Endothelial cell of umbilical vein (primary cell): ENCODE measurements around the gene NFIL3. TPM values are rescaled to one million over a fixed set of nuclear protein-coding genes. Genes with fewer than 3 reads are reported as not detected.

Source experiments
- BruUV-seq: library from RNA; stranded (reverse); fragments of 400-500 nt; replicated peaks from 2 replicates; lab custom pipeline; 2021; lab: Mats Ljungman, UMichigan
- CTCF ChIA-PET: fragments of 300-600, 350-600 bp; sonication (Branson Sonifier 250); formaldehyde crosslinking; loops from one replicate; lab custom pipeline; 2021; ENCODE audit warnings: antibody characterized with exemption, inconsistent platforms; lab: Charles Lee
- POLR2A ChIA-PET: fragments of 300-600, 350-600 bp; sonication (Branson Sonifier 250); formaldehyde crosslinking; loops from one replicate; lab custom pipeline; 2021; ENCODE audit warnings: antibody characterized with exemption, inconsistent platforms; lab: Charles Lee
- DNase-seq: peaks from one replicate; pipeline ENCODE4 v3.0.0-alpha.2; 2011; ENCODE audit warnings: low read depth, low spot score
- FAIRE-seq: peaks from 2 replicates; lab custom pipeline; 2011; peaks lifted over from hg19 to GRCh38; lab: Jason Lieb, UNC
- H2AFZ ChIP-seq: 2 replicates; pipeline ENCODE4 v1.6.0; 2012; ENCODE audit warnings: low read depth, low read length, control low read depth, inconsistent platforms
- H3K27ac ChIP-seq: 2 replicates; pipeline ENCODE4 v1.5.1; 2011; ENCODE audit warnings: low read depth, mild to moderate bottlenecking, control low read depth, low read length, moderate library complexity; ENCODE audit not compliant: insufficient read depth
- H3K27me3 ChIP-seq, 2 experiments: 2 replicates each; pipeline versions ENCODE4 v1.6.0 to v1.6.1; 2011; ENCODE audit warnings: low read length in 2 of 2, mixed read lengths in 1 of 2; ENCODE audit not compliant: control insufficient read depth in 2 of 2, insufficient read depth in 2 of 2
- H3K36me3 ChIP-seq, 2 experiments: 2 replicates in 1 of 2; 3 replicates in 1 of 2; pipeline ENCODE4 v1.5.1; 2011; ENCODE audit warnings: low read length in 2 of 2, mild to moderate bottlenecking in 1 of 2, moderate library complexity in 1 of 2; ENCODE audit not compliant: control insufficient read depth in 2 of 2, insufficient read depth in 2 of 2; ENCODE audit errors: extremely low read depth in 1 of 2
- H3K4me1 ChIP-seq: 3 replicates; pipeline ENCODE4 v1.5.1; 2011; ENCODE audit warnings: mild to moderate bottlenecking, low read length; ENCODE audit not compliant: control insufficient read depth, insufficient read depth; ENCODE audit errors: extremely low read depth
- H3K4me2 ChIP-seq: 2 replicates; pipeline ENCODE4 v1.6.1; 2011; ENCODE audit warnings: low read length, control low read depth, mixed read lengths; ENCODE audit not compliant: insufficient read depth
- H3K4me3 ChIP-seq, 3 experiments: fragments of 200-600 bp in 1 of 3; sonication (generic), shearing (Covaris generic) in 1 of 3; replicated peaks in 1 of 3; 2 replicates each; pipeline ENCODE4 v1.5.1; 2011 to 2016; ENCODE audit warnings: control low read depth in 3 of 3, low read length in 3 of 3, mild to moderate bottlenecking in 2 of 3, inconsistent platforms in 1 of 3, low read depth in 1 of 3, moderate library complexity in 1 of 3; ENCODE audit not compliant: insufficient read depth in 1 of 3
- H3K79me2 ChIP-seq: 2 replicates; pipeline ENCODE4 v1.6.0; 2012; ENCODE audit warnings: low read length, inconsistent platforms; ENCODE audit not compliant: control insufficient read depth, insufficient read depth
- H3K9ac ChIP-seq: replicated peaks from 2 replicates; pipeline ENCODE3; 2011; ENCODE audit warnings: low read length, control low read depth; ENCODE audit not compliant: insufficient read depth; ENCODE audit errors: extremely low read depth
- H3K9me1 ChIP-seq: replicated peaks from 3 replicates; pipeline ENCODE4 v1.6.0; 2011; ENCODE audit warnings: mild to moderate bottlenecking, low read length; ENCODE audit not compliant: control insufficient read depth, insufficient read depth; ENCODE audit errors: extremely low read depth
- H3K9me3 ChIP-seq: replicated peaks from 2 replicates; pipeline ENCODE4 v1.5.1; 2012; ENCODE audit warnings: low read length, inconsistent platforms; ENCODE audit not compliant: control insufficient read depth, insufficient read depth
- H4K20me1 ChIP-seq: replicated peaks from 2 replicates; pipeline ENCODE3; 2011; ENCODE audit warnings: mild to moderate bottlenecking, low read length; ENCODE audit not compliant: control insufficient read depth, insufficient read depth; ENCODE audit errors: extremely low read depth
- EZH2 ChIP-seq: IDR thresholded peaks from 2 replicates; pipeline ENCODE4 v1.6.1; 2012; ENCODE audit warnings: borderline replicate concordance, low read depth, mild to moderate bottlenecking, moderate library complexity, low read length, inconsistent platforms; ENCODE audit not compliant: severe bottlenecking
- FOS ChIP-seq: IDR thresholded peaks from 2 replicates; pipeline ENCODE4 v1.6.1; 2011; ENCODE audit warnings: mild to moderate bottlenecking, low read length, moderate library complexity, borderline replicate concordance; ENCODE audit not compliant: insufficient read depth
- GATA2 ChIP-seq: IDR thresholded peaks from 2 replicates; pipeline ENCODE4 v1.7.0; 2011; ENCODE audit warnings: low read depth, mild to moderate bottlenecking, moderate library complexity, mixed read lengths, low read length; ENCODE audit not compliant: insufficient read length, insufficient read depth
- JUN ChIP-seq: IDR thresholded peaks from 2 replicates; pipeline ENCODE4 v1.6.1; 2011; ENCODE audit warnings: borderline replicate concordance, low read depth; ENCODE audit not compliant: insufficient read length, insufficient read depth
- MAX ChIP-seq: IDR thresholded peaks from 2 replicates; pipeline ENCODE4 v1.6.1; 2011; ENCODE audit not compliant: insufficient read depth, insufficient read length
- MYC ChIP-seq: IDR thresholded peaks from one replicate; pipeline ENCODE4 v1.6.1; 2011; ENCODE audit warnings: mild to moderate bottlenecking, low read depth, low read length
- POLR2A ChIP-seq: IDR thresholded peaks from 2 replicates; pipeline ENCODE4 v1.6.1; 2012; ENCODE audit warnings: low read depth, mild to moderate bottlenecking, control low read depth, low read length
- POLR2AphosphoS5 ChIP-seq: IDR thresholded peaks from 2 replicates; pipeline ENCODE4 v1.6.1; 2012; ENCODE audit warnings: low read depth, mild to moderate bottlenecking, control low read depth, low read length, moderate library complexity; ENCODE audit not compliant: insufficient read depth
- dilution Hi-C: fragments of 300-500 bp; cut with MboI; formaldehyde crosslinking; loops from one replicate; pipeline ENCODE4 v1.15.0; 2019; ENCODE audit warnings: low sequenced_read_pairs; ENCODE audit not compliant: extremely low pct_ligation_motif_present
- intact Hi-C: fragments of 100-400 bp; cut with micrococcal nuclease; formaldehyde crosslinking; loops from one replicate; pipeline ENCODE4 v1.10.0; 2022
- polyA plus RNA-seq, 4 experiments: library from polyadenylated mRNA; depleted of rRNA in 3 of 4; stranded (reverse) in 3 of 4; unstranded in 1 of 4; fragments of >200 nt; gene quantifications; 2 replicates each; pipeline versions ENCODE4 v1.2.1 to v1.2.3, GENCODE V29; 2011 to 2012; ENCODE audit warnings: missing spikeins in 1 of 4
- total RNA-seq: library from RNA; stranded (reverse); gene quantifications from 2 replicates; pipeline ENCODE4 v1.2.3, GENCODE V29; 2021
- TF ChIP-seq, protein P1 (sequence below), 2 donors: IDR thresholded peaks; 1 replicate in 1 of 2; 2 replicates in 1 of 2; pipeline ENCODE4 v1.5.1; 2011; ENCODE audit warnings: low read length in 2 of 2, mild to moderate bottlenecking in 2 of 2, moderate library complexity in 2 of 2, control low read depth in 1 of 2, inconsistent platforms in 1 of 2, low read depth in 1 of 2; ENCODE audit not compliant: insufficient read depth in 1 of 2; ENCODE audit errors: extremely low read depth in 1 of 2

NFIL3 gene
- total and polyA plus RNA-seq, 2 donors (not counting 3 experiments of a cell fraction or from before 2014, with no cell fraction given) = 2.9 to 10.5 TPM

DNA sequence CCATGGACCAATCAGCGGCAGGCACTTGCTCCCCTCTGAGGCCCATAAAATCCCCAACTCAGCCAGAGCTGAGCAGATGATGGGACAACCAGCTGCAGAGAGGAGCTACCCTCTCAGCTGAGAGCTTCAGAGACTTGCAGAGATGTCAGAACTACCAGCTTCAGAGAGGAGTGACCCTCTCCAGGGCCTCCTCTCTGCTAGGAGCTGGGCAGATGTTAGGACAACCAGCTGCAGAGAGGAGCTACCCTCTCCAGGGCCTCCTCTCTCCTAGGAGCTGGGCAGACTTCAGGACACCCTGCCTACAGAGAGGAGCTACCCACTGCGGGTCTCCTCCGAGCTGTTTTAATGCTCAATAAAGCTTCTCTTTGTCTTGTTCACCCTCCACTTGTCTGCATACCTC lies 58.9 kb downstream of the NFIL3 start:
- no peak overlapping the region for H3K4me3 ChIP-seq
- H2AFZ ChIP-seq = no peak overlapping the region
- dilution Hi-C loops (no loop called here), intact Hi-C loops (loop anchor here (5.0 kb wide), 1 partner anchor 1217 kb away; no protein-coding TSS in a partner anchor)
- ChIA-PET POLR2A (no interaction called here), CTCF (no interaction called here)
- no peak overlapping the region for H3K27ac ChIP-seq
- no peak for FAIRE-seq
- TF ChIP-seq FOS (no peak), POLR2AphosphoS5 (no peak), EZH2 (no peak), JUN (no peak), MAX (no peak), GATA2 (no peak), MYC (no peak), POLR2A (no peak)
- TF ChIP-seq, protein P1, sequence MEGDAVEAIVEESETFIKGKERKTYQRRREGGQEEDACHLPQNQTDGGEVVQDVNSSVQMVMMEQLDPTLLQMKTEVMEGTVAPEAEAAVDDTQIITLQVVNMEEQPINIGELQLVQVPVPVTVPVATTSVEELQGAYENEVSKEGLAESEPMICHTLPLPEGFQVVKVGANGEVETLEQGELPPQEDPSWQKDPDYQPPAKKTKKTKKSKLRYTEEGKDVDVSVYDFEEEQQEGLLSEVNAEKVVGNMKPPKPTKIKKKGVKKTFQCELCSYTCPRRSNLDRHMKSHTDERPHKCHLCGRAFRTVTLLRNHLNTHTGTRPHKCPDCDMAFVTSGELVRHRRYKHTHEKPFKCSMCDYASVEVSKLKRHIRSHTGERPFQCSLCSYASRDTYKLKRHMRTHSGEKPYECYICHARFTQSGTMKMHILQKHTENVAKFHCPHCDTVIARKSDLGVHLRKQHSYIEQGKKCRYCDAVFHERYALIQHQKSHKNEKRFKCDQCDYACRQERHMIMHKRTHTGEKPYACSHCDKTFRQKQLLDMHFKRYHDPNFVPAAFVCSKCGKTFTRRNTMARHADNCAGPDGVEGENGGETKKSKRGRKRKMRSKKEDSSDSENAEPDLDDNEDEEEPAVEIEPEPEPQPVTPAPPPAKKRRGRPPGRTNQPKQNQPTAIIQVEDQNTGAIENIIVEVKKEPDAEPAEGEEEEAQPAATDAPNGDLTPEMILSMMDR (IDR thresholded peaks at IDR 0.05; ENCODE audit: extremely low read depth in 1 of 2, insufficient read depth in 1 of 2, low read depth in 1 of 2, low read length in 2 of 2) = no peak
- H3K9me3 ChIP-seq = no peaks in the 10 kb centered on the region
- DNase-seq = no peak
- BruUV-seq = no TSS peak
- H3K9ac ChIP-seq = no peak overlapping the region
- H3K4me1 ChIP-seq = peaks cover 15% of the 10 kb centered on the region
- no peaks in the 10 kb centered on the region for H4K20me1 ChIP-seq
- H3K9me1 ChIP-seq = no peaks in the 10 kb centered on the region
- no peak overlapping the region for H3K4me2 ChIP-seq
- H3K27me3 ChIP-seq = peaks cover 3 to 5% of the 10 kb centered on the region in 2 experiments
- peaks cover 10% of the 10 kb centered on the region for H3K79me2 ChIP-seq
- no peaks in the 10 kb centered on the region for H3K36me3 ChIP-seq
